Tibial artery (tissue), 4 donors: ENCODE results near the gene SESN3.

ENCODE experiments used
- DNase-seq, 2 donors: peaks; one replicate each; pipeline ENCODE4 v3.0.0-alpha.2; 2019
- H3K27ac ChIP-seq, 2 donors: fragments of 200-600 bp; sonication (generic) in 1 of 2; 1 replicate in 1 of 2; 2 replicates in 1 of 2; pipeline ENCODE4 v1.5.1; 2018 to 2019; ENCODE audit warnings: mild to moderate bottlenecking in 1 of 2
- H3K27me3 ChIP-seq, 2 donors: fragments of 200-600 bp; sonication (generic) in 1 of 2; one replicate each; pipeline versions ENCODE4 v1.5.1 to v1.6.0; 2016 to 2019
- H3K36me3 ChIP-seq, 3 donors: fragments of 200-600 bp; sonication (generic) in 2 of 3; one replicate each; pipeline ENCODE4 v1.5.1; 2016 to 2019; ENCODE audit warnings: mild to moderate bottlenecking in 2 of 3
- H3K4me1 ChIP-seq, 4 donors: fragments of 200-600 bp; sonication (generic) in 2 of 4; 1 replicate in 3 of 4; 2 replicates in 1 of 4; pipeline ENCODE4 v1.5.1; 2016 to 2019
- H3K4me3 ChIP-seq, 2 donors: fragments of 200-600 bp; sonication (generic) in 1 of 2; 1 replicate in 1 of 2; 2 replicates in 1 of 2; pipeline ENCODE4 v1.5.1; 2018 to 2019; ENCODE audit warnings: mild to moderate bottlenecking in 2 of 2
- H3K9me3 ChIP-seq, 3 donors: fragments of 200-600 bp; sonication (generic) in 1 of 3; one replicate each; pipeline ENCODE4 v1.5.1; 2016 to 2019
- intact Hi-C: fragments of 100-400 bp; cut with DNase I; formaldehyde crosslinking; loops from one replicate; pipeline ENCODE4 v1.15.0; 2023; ENCODE audit warnings: low total_unique reads
- TF ChIP-seq, protein P1 (sequence below), 2 experiments: fragments of 200-600 bp in 1 of 2; fragments of 450-650 bp in 1 of 2; IDR thresholded peaks; one replicate each; pipeline ENCODE4 v1.5.1; 2017 to 2019; ENCODE audit warnings: antibody characterized with exemption in 2 of 2, mild to moderate bottlenecking in 1 of 2, moderate library complexity in 1 of 2

The SESN3 gene

DNA sequence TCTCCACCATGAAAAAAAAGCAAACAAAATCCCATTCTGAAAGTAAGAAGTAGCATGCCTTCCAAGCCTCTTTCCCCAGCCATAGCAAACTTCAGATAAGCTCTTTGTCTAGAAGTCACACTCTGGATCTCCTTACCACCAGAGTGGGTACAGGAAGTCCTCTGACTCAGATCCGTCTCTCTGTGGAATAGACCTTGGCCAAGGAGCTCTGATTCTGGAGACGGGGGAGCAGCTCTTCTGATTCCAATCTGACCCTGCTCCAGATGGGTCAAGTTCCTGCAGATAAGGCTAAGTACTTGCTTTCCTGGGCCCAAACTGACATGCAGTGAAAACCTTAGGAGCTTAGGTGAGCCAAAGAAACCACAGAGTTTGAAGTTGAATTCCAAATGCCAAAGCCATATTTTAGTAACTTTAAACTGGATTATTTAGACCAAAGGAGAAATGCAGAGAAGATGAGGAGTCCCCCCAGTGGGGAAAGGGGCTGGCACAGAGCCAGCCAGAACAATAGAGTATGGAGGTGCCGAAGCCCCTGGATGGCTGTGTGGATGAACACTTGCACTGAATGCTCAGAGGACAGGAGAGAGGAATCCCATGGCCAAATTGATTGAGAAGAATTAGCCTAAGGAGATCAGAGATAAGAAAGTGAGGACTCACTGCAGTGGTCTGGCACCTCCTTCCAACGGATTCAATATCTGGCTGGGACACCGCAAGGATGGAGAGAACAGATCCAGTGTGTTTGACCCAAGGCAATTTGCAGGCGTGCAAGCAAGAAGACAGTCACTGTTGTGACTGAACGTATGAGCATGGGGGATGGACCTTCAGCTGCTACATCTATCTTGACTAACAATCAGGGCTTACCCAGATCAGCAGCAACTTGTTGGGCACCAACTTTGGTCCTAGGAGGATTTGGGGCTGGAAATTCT lies 86.4 kb downstream of the SESN3 start:
- H3K4me3 ChIP-seq, result no peak overlapping the region
- no peaks in the 10 kb centered on the region for H3K27me3 ChIP-seq
- no peaks in the 10 kb centered on the region for H3K36me3 ChIP-seq
- intact Hi-C loops, result loop anchor here (5.0 kb wide), 1 partner anchor 67 kb away; no protein-coding TSS in a partner anchor
- no peaks in the 10 kb centered on the region for H3K9me3 ChIP-seq
- H3K27ac ChIP-seq, result no peak overlapping the region
- peaks cover 0 to 31% (median 4%) of the 10 kb centered on the region in 4 donors for H3K4me1 ChIP-seq
- no peak for DNase-seq
- TF ChIP-seq, protein P1, sequence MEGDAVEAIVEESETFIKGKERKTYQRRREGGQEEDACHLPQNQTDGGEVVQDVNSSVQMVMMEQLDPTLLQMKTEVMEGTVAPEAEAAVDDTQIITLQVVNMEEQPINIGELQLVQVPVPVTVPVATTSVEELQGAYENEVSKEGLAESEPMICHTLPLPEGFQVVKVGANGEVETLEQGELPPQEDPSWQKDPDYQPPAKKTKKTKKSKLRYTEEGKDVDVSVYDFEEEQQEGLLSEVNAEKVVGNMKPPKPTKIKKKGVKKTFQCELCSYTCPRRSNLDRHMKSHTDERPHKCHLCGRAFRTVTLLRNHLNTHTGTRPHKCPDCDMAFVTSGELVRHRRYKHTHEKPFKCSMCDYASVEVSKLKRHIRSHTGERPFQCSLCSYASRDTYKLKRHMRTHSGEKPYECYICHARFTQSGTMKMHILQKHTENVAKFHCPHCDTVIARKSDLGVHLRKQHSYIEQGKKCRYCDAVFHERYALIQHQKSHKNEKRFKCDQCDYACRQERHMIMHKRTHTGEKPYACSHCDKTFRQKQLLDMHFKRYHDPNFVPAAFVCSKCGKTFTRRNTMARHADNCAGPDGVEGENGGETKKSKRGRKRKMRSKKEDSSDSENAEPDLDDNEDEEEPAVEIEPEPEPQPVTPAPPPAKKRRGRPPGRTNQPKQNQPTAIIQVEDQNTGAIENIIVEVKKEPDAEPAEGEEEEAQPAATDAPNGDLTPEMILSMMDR (IDR thresholded peaks at IDR 0.05), result no peak

DNA sequence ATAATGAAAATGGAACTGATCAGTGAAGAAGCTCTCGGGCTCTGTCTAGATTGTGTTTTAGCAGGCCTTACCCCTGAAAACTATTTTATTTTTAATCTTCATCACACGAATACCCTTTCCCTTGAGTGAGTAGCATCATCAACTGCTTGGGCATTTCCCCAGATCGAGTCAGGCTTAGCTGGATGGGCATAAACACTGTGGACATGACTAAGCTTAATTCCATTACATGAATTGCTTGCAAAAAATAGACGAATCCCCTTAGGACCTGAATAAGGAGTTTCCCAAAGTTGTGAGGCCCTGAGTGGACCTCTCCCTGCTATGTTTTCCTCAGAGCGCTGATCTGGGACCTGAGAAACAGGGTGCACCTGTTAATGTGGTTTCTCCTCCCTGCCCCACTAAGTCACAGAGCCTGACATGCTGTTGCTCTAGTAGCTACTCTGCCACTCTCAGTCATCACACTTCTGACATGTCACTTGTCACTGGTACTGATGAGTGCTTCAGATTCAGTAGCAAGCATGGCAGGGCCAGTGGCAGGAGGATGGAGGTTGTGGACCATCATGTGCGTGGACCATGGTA lies 87.8 kb downstream of the SESN3 start:
- Histone ChIP-seq H3K9me3 (no peaks in the 10 kb centered on the region), H3K4me1 (peaks cover 0 to 18% (median under 1%) of the 10 kb centered on the region in 4 donors), H3K36me3 (no peaks in the 10 kb centered on the region), H3K27ac (no peak overlapping the region), H3K4me3 (no peak overlapping the region), H3K27me3 (no peaks in the 10 kb centered on the region)
- intact Hi-C loops, result no loop called here
- no peak for DNase-seq
- TF ChIP-seq, protein P1 (IDR thresholded peaks at IDR 0.05), result no peak

DNA sequence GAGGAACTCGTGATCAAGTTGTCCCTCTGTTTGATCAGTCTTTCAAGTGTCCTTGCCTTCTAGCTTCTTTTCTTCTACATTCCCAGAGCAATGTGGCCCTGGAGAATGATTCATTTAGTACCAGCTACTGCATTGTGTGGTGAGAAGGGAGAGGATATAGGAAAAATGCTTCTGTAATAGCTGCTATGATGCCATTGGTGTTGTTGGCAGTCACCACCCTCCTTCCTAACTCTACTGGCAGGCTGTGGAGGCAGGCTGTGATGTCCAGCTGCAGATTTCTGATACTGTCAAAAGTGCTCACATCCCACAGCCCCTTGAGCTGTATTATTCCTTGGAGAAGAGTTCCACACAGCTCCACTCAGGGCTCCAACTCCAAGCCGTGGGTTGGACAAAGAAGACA lies 88.6 kb downstream of the SESN3 start:
- no peak overlapping the region for H3K4me3 ChIP-seq
- no peak overlapping the region for H3K27ac ChIP-seq

DNA sequence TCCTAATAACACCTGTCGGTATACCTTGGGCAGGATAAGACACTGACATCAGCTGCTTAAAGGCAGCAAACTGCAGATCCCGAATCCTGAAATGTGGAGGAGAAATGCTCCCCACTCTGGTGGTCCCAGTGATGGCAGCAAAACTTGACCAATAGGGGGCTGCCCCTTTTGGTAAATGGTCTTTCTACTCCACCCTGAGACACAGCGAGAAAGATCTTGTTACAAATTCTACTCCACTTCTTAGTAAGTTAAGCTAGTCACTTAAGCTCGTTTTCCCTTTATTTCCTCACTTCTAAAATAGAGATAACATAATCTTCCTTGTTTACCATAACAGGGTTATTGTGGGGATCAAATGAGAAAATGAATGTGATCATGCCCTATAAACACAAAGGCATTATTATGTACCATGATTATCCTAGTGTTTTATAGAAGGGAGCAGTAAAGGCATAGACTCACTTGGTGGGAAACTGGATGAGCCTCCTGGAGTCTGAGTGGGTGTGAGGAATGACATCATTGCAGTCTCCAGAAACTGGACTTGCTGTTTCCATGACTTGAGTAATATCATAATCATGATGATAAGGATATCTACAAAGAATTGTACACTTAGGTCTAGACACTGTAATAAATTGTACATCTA lies 90.5 kb downstream of the SESN3 start:
- Histone ChIP-seq H3K9me3 (no peaks in the 10 kb centered on the region), H3K27ac (no peak overlapping the region), H3K4me3 (no peak overlapping the region), H3K36me3 (no peaks in the 10 kb centered on the region), H3K27me3 (no peaks in the 10 kb centered on the region), H3K4me1 (peaks cover 0 to 10% (median 0%) of the 10 kb centered on the region in 4 donors)
- TF ChIP-seq, protein P1 (IDR thresholded peaks at IDR 0.05), result no peak
- intact Hi-C loops, result no loop called here
- DNase-seq, result no peak

More for the DNA sequence above, 88.6 kb downstream of the SESN3 start:
- TF ChIP-seq, protein P1 (IDR thresholded peaks at IDR 0.05), result no peak
- intact Hi-C loops, result no loop called here
- H3K27me3 ChIP-seq, result no peaks in the 10 kb centered on the region
- peaks cover 0 to 10% (median 0%) of the 10 kb centered on the region in 4 donors for H3K4me1 ChIP-seq
- H3K9me3 ChIP-seq, result no peaks in the 10 kb centered on the region
- H3K36me3 ChIP-seq, result no peaks in the 10 kb centered on the region
- DNase-seq, result no peak

DNA sequence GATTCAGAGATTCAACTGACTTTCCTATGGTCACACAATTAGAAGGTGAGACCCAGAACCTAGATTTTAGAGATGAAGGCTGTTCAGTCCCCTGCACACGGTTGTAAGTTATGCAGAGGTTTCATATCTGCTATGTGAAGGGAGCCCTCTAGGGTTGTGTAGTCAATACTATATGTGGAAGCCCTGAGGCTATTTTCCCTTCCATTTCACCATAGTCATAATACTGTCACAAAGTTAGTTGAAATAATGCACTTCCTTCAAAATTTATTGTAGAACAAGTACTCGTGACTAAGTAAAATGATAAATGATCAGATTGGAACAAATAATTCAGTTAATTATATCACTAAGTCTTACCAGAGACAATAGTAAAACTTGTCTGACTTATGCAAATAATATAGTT lies 92.6 kb downstream of the SESN3 start:
- Histone ChIP-seq H3K4me3 (no peak overlapping the region), H3K9me3 (no peaks in the 10 kb centered on the region), H3K27ac (no peak overlapping the region), H3K27me3 (no peaks in the 10 kb centered on the region), H3K4me1 (peaks cover 0 to 10% (median 0%) of the 10 kb centered on the region in 4 donors), H3K36me3 (peaks cover 0 to 5% (median 0%) of the 10 kb centered on the region in 3 donors)
- TF ChIP-seq, protein P1 (IDR thresholded peaks at IDR 0.05), result peak; percentile 20 to 21
- intact Hi-C loops, result no loop called here
- no peak for DNase-seq
